ENCODE measurements around the gene HCFC2. TPM values are rescaled to one million over a fixed set of nuclear protein-coding genes. Genes with fewer than 3 reads are reported as not detected.
"Not testable (repeated sequence)": the region's sequence is repeated elsewhere in the genome, so short reads cannot be mapped to it uniquely, and the experiment has no call there.

HCFC2 gene
- total RNA-seq, 1 donor from 2014 or later: 9.2 TPM

GRCh38 chr12:104106965-104107364 is 42.6 kb downstream of the HCFC2 start:
- Histone ChIP-seq H3K9me3 (replicated peaks) (no peaks in the 10 kb centered on the region), H3K4me1 (peaks cover 25% of the 10 kb centered on the region), H3K4me3 (no peak overlapping the region), H3K27me3 (ENCODE audit: low read depth) (no peaks in the 10 kb centered on the region), H3K27ac (replicated peaks) (no peak overlapping the region), H3K36me3 (peaks cover 15% of the 10 kb centered on the region)
- TF ChIP-seq CTCF (IDR thresholded peaks at IDR 0.05; ENCODE audit: borderline replicate concordance): no peak
- intact Hi-C loops (cut with micrococcal nuclease): no loop called here
- no peak for DNase-seq

GRCh38 chr12:104108755-104109445 is 44.6 kb downstream of the HCFC2 start:
- Histone ChIP-seq H3K4me1 (peaks cover 25% of the 10 kb centered on the region), H3K4me3 (no peak overlapping the region), H3K27ac (replicated peaks) (no peak overlapping the region), H3K27me3 (ENCODE audit: low read depth) (no peaks in the 10 kb centered on the region), H3K36me3 (peaks cover 7% of the 10 kb centered on the region), H3K9me3 (replicated peaks) (no peaks in the 10 kb centered on the region)
- DNase-seq: peak; percentile 70
- intact Hi-C loops (cut with micrococcal nuclease): no loop called here
- peak; percentile 89 for TF ChIP-seq CTCF (IDR thresholded peaks at IDR 0.05; ENCODE audit: borderline replicate concordance)

GRCh38 chr12:104109446-104110271 is 45.3 kb downstream of the HCFC2 start:
- no peak for DNase-seq
- Histone ChIP-seq H3K27ac (replicated peaks) (no peak overlapping the region), H3K27me3 (ENCODE audit: low read depth) (no peaks in the 10 kb centered on the region), H3K36me3 (peaks cover 13% of the 10 kb centered on the region), H3K9me3 (replicated peaks) (no peaks in the 10 kb centered on the region), H3K4me3 (no peak overlapping the region), H3K4me1 (peaks cover 23% of the 10 kb centered on the region)
- TF ChIP-seq CTCF (IDR thresholded peaks at IDR 0.05; ENCODE audit: borderline replicate concordance): peak; percentile 1
- intact Hi-C loops (cut with micrococcal nuclease): no loop called here

DNA sequence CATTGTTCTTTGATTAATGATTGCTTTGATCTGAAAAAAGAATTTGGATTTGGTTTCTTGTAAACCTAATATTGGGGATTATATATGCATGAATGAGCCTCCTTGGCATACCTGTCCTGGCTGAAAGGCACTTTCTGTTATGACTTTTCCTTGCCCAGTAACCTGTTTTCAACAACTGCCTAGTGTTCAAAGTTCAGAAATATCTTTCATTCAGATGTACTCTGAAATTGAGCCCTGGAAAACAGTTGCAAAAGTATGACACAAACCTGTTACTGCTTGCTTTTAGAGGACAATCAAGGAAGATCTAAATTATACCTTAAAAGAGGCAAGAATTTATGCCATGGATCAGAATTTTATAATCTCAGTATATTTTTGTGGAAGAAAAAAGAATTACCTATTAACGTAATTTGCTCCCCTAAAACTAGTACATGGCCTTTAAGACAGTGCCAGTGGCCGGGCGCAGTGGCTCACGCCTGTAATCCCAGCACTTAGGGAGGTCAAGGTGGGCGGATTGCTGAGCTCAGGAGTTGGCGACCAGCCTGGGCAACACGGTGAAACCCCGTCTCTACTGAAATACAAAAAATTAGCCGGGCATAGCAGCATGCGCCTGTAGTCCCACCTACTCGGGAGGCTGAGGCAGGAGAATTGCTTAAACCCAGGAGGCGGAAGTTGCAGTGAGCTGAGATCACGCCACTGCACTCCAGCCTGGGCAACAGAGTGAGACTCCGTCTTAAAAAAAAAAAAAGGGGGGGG is 50.7 kb downstream of the HCFC2 start:
- H3K36me3 ChIP-seq: peaks cover 42% of the 10 kb centered on the region
- H3K9me3 ChIP-seq (replicated peaks); intact Hi-C loops (cut with micrococcal nuclease); H3K4me3 ChIP-seq; DNase-seq; H3K27ac ChIP-seq (replicated peaks); H3K27me3 ChIP-seq (ENCODE audit: low read depth): not testable (repeated sequence)
- peaks cover 20% of the 10 kb centered on the region for H3K4me1 ChIP-seq

DNA sequence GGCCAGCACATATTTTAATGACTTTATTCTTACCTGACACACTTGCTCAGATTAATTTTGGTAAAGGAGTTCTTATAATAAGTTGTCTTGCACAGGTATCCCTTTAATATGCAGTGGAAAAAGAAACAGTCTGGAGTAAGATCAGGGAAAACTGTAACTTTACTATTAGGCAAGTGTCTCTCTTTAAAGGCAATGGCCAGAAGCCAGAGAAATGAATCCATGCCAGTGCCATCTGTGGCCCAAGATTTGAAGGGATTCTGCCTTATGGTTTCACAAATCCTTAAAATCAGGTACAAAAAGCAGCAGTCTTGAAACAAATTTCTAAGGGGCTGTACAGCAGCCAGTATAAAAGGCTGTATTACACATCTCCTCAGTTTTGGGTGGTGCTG is 51.2 kb downstream of the HCFC2 start:
- Histone ChIP-seq H3K27me3 (ENCODE audit: low read depth) (no peaks in the 10 kb centered on the region), H3K27ac (replicated peaks) (no peak overlapping the region), H3K36me3 (peaks cover 48% of the 10 kb centered on the region), H3K4me1 (peaks cover 22% of the 10 kb centered on the region), H3K9me3 (replicated peaks) (no peaks in the 10 kb centered on the region), H3K4me3 (no peak overlapping the region)
- TF ChIP-seq CTCF (IDR thresholded peaks at IDR 0.05; ENCODE audit: borderline replicate concordance): no peak
- DNase-seq: no peak
- intact Hi-C loops (cut with micrococcal nuclease): no loop called here

Data from left ventricle myocardium inferior (tissue), 1 donor.